NB4 (cell line): Measurements from ENCODE around the gene DBNL.

Experiments used
- CTCF ChIP-seq: IDR thresholded peaks from one replicate; pipeline ENCODE4 v1.5.1; 2012; ENCODE audit warnings: low read depth, low read length
- MAX ChIP-seq: IDR thresholded peaks from 2 replicates; pipeline ENCODE4 v1.6.1; 2011; ENCODE audit warnings: low read depth, low read length
- POLR2A ChIP-seq: IDR thresholded peaks from 2 replicates; pipeline ENCODE4 v1.6.1; 2011; ENCODE audit warnings: mild to moderate bottlenecking; ENCODE audit not compliant: insufficient read length; ENCODE audit errors: extremely low read depth

GRCh38 chr7:44106311-44107065, 62.0 kb downstream of the DBNL start:
- TF ChIP-seq CTCF (no peak), POLR2A (no peak), MAX (no peak)
